HCT116 (cell line): ENCODE results near the gene RANBP10. TPM values are rescaled to one million over a fixed set of nuclear protein-coding genes. Genes with fewer than 3 reads are reported as not detected.

Experiments
- ATAC-seq: fragments of 200-7000 bp; cut with Tn5 transposase; 2 replicates; pipeline ENCODE4 v1.9.1; 2020; ENCODE audit warnings: mild to moderate bottlenecking, moderate library complexity
- BruUV-seq: library from RNA; stranded (reverse); fragments of 400-500 nt; replicated peaks from 2 replicates; lab custom pipeline; 2021; lab: Mats Ljungman, UMichigan
- CTCF ChIA-PET: fragments of 300-600 bp; sonication (Branson Sonifier 250); formaldehyde crosslinking; loops from one replicate; lab custom pipeline; 2021; ENCODE audit warnings: antibody characterized with exemption; lab: Charles Lee
- POLR2A ChIA-PET: fragments of 300-600, 350-600 bp; sonication (Branson Sonifier 250); formaldehyde crosslinking; loops from one replicate; lab custom pipeline; 2021; ENCODE audit warnings: antibody characterized with exemption; lab: Charles Lee
- RAD21 ChIA-PET, 2 experiments: fragments of 300-600 bp; sonication (Branson Sonifier 250); formaldehyde crosslinking; loops; one replicate each; lab custom pipeline; 2023; ENCODE audit warnings: low total read pairs in 2 of 2; ENCODE audit not compliant: uncharacterized antibody in 2 of 2, unreplicated experiment in 2 of 2, low non-redundant PET in 1 of 2; lab: Charles Lee
- DNase-seq: peaks from one replicate; pipeline ENCODE4 v3.0.0-alpha.2; 2010; ENCODE audit warnings: low read depth, low spot score
- H2AFZ ChIP-seq: fragments of 200-600 bp; shearing (Covaris generic), sonication (generic); 2 replicates; pipeline ENCODE4 v1.6.1; 2017; ENCODE audit warnings: low read depth, mixed run types, mixed read lengths, antibody characterized with exemption, low read length; ENCODE audit not compliant: poor library complexity, severe bottlenecking
- H3K27ac ChIP-seq: 2 replicates; pipeline ENCODE4 v1.5.1; 2012; ENCODE audit warnings: low read depth, low read length
- H3K27me3 ChIP-seq: fragments of 200-600 bp; sonication (generic); 2 replicates; pipeline ENCODE4 v1.6.1; 2016; ENCODE audit warnings: mixed run types, low read length, mixed read lengths; ENCODE audit not compliant: insufficient read depth
- H3K36me3 ChIP-seq, 2 experiments: fragments of 200-500 bp in 1 of 2; fragments of 200-600 bp in 1 of 2; sonication (Bioruptor generic) in 1 of 2; sonication (generic) in 1 of 2; 2 replicates each; pipeline versions ENCODE4 v1.5.1 to v1.6.1; 2014 to 2016; ENCODE audit warnings: low read length in 2 of 2, inconsistent platforms in 1 of 2, mixed read lengths in 1 of 2, mixed run types in 1 of 2; ENCODE audit not compliant: insufficient read depth in 2 of 2, control insufficient read depth in 1 of 2
- H3K4me1 ChIP-seq, 2 experiments: fragments of 200-600 bp in 1 of 2; sonication (generic) in 1 of 2; 2 replicates each; pipeline versions ENCODE4 v1.5.1 to v1.6.1; 2012 to 2017; ENCODE audit warnings: low read length in 2 of 2, inconsistent platforms in 1 of 2, mild to moderate bottlenecking in 1 of 2, mixed read lengths in 1 of 2, mixed run types in 1 of 2, moderate library complexity in 1 of 2; ENCODE audit not compliant: insufficient read depth in 2 of 2, control insufficient read depth in 1 of 2
- H3K4me2 ChIP-seq: fragments of 200-600 bp; sonication (generic); 2 replicates; pipeline ENCODE4 v1.6.1; 2017; ENCODE audit warnings: mixed run types, low read length, mixed read lengths
- H3K4me3 ChIP-seq, 2 experiments: fragments of 200-600 bp in 1 of 2; sonication (generic) in 1 of 2; replicated peaks in 1 of 2; 2 replicates each; pipeline ENCODE4 v1.5.1; 2011 to 2016; ENCODE audit warnings: low read length in 2 of 2, control low read depth in 1 of 2, low read depth in 1 of 2, mild to moderate bottlenecking in 1 of 2, mixed read lengths in 1 of 2, mixed run types in 1 of 2
- H3K79me2 ChIP-seq: fragments of 200-600 bp; sonication (generic); 2 replicates; pipeline ENCODE4 v1.6.1; 2017; ENCODE audit warnings: mild to moderate bottlenecking, mixed run types, low read length, moderate library complexity, mixed read lengths; ENCODE audit not compliant: insufficient read depth
- H3K9ac ChIP-seq: fragments of 200-600 bp; sonication (generic); 2 replicates; pipeline ENCODE4 v1.6.1; 2016; ENCODE audit warnings: low read length, mixed read lengths
- H3K9me2 ChIP-seq: fragments of 200-600 bp; sonication (generic), shearing (Covaris generic); 2 replicates; pipeline ENCODE4 v1.6.1; 2017; ENCODE audit warnings: mixed run types, mild to moderate bottlenecking, moderate library complexity; ENCODE audit not compliant: insufficient read depth
- H3K9me3 ChIP-seq, 2 experiments: fragments of 200-500 bp in 1 of 2; fragments of 200-600 bp in 1 of 2; sonication (Bioruptor generic) in 1 of 2; sonication (generic) in 1 of 2; 2 replicates each; pipeline ENCODE4 v1.6.1; 2014 to 2017; ENCODE audit warnings: low read length in 2 of 2, mixed read lengths in 2 of 2, inconsistent platforms in 1 of 2, low read depth in 1 of 2, mild to moderate bottlenecking in 1 of 2, mixed run types in 1 of 2, moderate library complexity in 1 of 2; ENCODE audit not compliant: control insufficient read depth in 1 of 2, insufficient read depth in 1 of 2
- H4K20me1 ChIP-seq: fragments of 200-600 bp; sonication (generic), shearing (Covaris generic); 2 replicates; pipeline ENCODE4 v1.6.1; 2017; ENCODE audit warnings: mixed run types, mild to moderate bottlenecking, moderate library complexity; ENCODE audit not compliant: insufficient read depth
- CEBPB ChIP-seq: IDR thresholded peaks from 2 replicates; pipeline ENCODE4 v1.6.1; 2012; ENCODE audit warnings: low read depth
- EGR1 ChIP-seq: IDR thresholded peaks from 2 replicates; pipeline ENCODE4 v1.6.1; 2012; ENCODE audit warnings: low read depth
- ELF1 ChIP-seq: IDR thresholded peaks from 2 replicates; pipeline ENCODE4 v1.6.1; 2012; ENCODE audit warnings: low read depth, borderline replicate concordance
- EZH2 ChIP-seq: fragments of 200-600 bp; sonication (generic); IDR thresholded peaks from 2 replicates; pipeline ENCODE4 v1.6.1; 2017; ENCODE audit warnings: antibody characterized with exemption, mixed run types
- EZH2phosphoT487 ChIP-seq: fragments of 200-600 bp; IDR thresholded peaks from 2 replicates; pipeline ENCODE4 v1.6.1; 2018; ENCODE audit warnings: antibody characterized with exemption, borderline replicate concordance
- FOSL1 ChIP-seq: IDR thresholded peaks from 2 replicates; pipeline ENCODE4 v1.6.1; 2012; ENCODE audit warnings: low read depth
- JUND ChIP-seq: IDR thresholded peaks from 2 replicates; pipeline ENCODE4 v1.6.1; 2012
- POLR2A ChIP-seq: IDR thresholded peaks from 2 replicates; pipeline ENCODE4 v1.7.0; 2011; ENCODE audit warnings: borderline replicate concordance; ENCODE audit not compliant: insufficient read depth, insufficient read length; ENCODE audit errors: extremely low read depth
- RAD21 ChIP-seq: IDR thresholded peaks from 2 replicates; pipeline ENCODE4 v1.6.1; 2012; ENCODE audit warnings: low read depth, mild to moderate bottlenecking
- REST ChIP-seq: IDR thresholded peaks from 2 replicates; pipeline ENCODE4 v1.6.1; 2012; ENCODE audit warnings: low read depth
- SIN3A ChIP-seq: IDR thresholded peaks from 2 replicates; pipeline ENCODE4 v1.6.1; 2012; ENCODE audit warnings: low read depth
- SRF ChIP-seq: IDR thresholded peaks from 2 replicates; pipeline ENCODE4 v1.6.1; 2012; ENCODE audit warnings: low read depth
- TCF7L2 ChIP-seq: IDR thresholded peaks from 2 replicates; pipeline ENCODE4 v1.7.0; 2011; ENCODE audit warnings: borderline replicate concordance, inconsistent platforms; ENCODE audit not compliant: insufficient read depth, insufficient read length; ENCODE audit errors: extremely low read depth
- YY1 ChIP-seq: IDR thresholded peaks from 2 replicates; pipeline ENCODE4 v1.6.1; 2011; ENCODE audit warnings: low read length, low read depth, moderate library complexity, mild to moderate bottlenecking; ENCODE audit not compliant: insufficient replicate concordance; ENCODE audit errors: extremely low read depth
- ZBTB33 ChIP-seq: IDR thresholded peaks from 2 replicates; pipeline ENCODE4 v1.6.1; 2011; ENCODE audit warnings: mild to moderate bottlenecking, low read length, moderate library complexity; ENCODE audit not compliant: insufficient replicate concordance; ENCODE audit errors: extremely low read depth
- ZFX ChIP-seq: fragments of 450-650 bp; IDR thresholded peaks from 2 replicates; pipeline ENCODE4 v1.6.1; 2017
- ZNF274 ChIP-seq: fragments of 200-500 bp; sonication (Bioruptor generic); IDR thresholded peaks from 2 replicates; pipeline ENCODE4 v1.6.1; 2014; ENCODE audit warnings: mild to moderate bottlenecking, low read depth, low read length, inconsistent platforms
- intact Hi-C: fragments of 100-400 bp; cut with micrococcal nuclease; formaldehyde crosslinking; loops from 2 replicates; pipeline ENCODE4 v1.10.0; 2022
- total RNA-seq: library from RNA; stranded (reverse); gene quantifications from one replicate; pipeline ENCODE4 v1.2.1, GENCODE V29; 2021; ENCODE audit not compliant: unreplicated experiment

The RANBP10 gene
- total RNA-seq, 1 experiment from 2014 or later, result 16.9 TPM

- H3K27me3 ChIP-seq, result no peaks in the 10 kb centered on the region
- H2AFZ ChIP-seq, result no peak overlapping the region
- ATAC-seq (no peak), DNase-seq (no peak)
- ChIA-PET CTCF (no interaction called here), POLR2A (no interaction called here), RAD21 (no interaction called here)
- intact Hi-C loops, result no loop called here
- TF ChIP-seq SIN3A (no peak), ZNF274 (no peak), ZFX (no peak), EGR1 (no peak), EZH2 (no peak), ELF1 (no peak), CEBPB (no peak), EZH2phosphoT487 (no peak)
- peaks cover 98% of the 10 kb centered on the region for H3K79me2 ChIP-seq
- no peak overlapping the region for H3K4me3 ChIP-seq
- BruUV-seq, result no TSS peak
- H4K20me1 ChIP-seq, result peaks cover 8% of the 10 kb centered on the region; the same call in 1 of the 2 replicates
- H3K9me3 ChIP-seq, result no peaks in the 10 kb centered on the region
- H3K9me2 ChIP-seq, result no peaks in the 10 kb centered on the region
- no peak overlapping the region for H3K9ac ChIP-seq
- peaks cover 4 to 10% of the 10 kb centered on the region in 2 experiments; a peak in 2 of 4 replicates for H3K36me3 ChIP-seq
- H3K27ac ChIP-seq, result no peak overlapping the region
- no peak overlapping the region for H3K4me2 ChIP-seq
- H3K4me1 ChIP-seq, result peaks cover 9 to 25% of the 10 kb centered on the region in 2 experiments; a peak in 3 of 4 replicates
These were observed 47.3 kb upstream of the RANBP10 start for GRCh38 chr16:67853670-67854069.

GRCh38 chr16:67848118-67848517 lies 41.8 kb upstream of the RANBP10 start:
- Histone ChIP-seq H3K4me3 (peak overlapping the region; percentile 83 to 96), H3K79me2 (peaks cover 72% of the 10 kb centered on the region), H4K20me1 (peaks cover 4% of the 10 kb centered on the region; the same call in 1 of the 2 replicates), H2AFZ (no peak overlapping the region), H3K27me3 (no peaks in the 10 kb centered on the region), H3K36me3 (peaks cover 4 to 6% of the 10 kb centered on the region in 2 experiments; a peak in 2 of 4 replicates), H3K27ac (peak overlapping the region; percentile 83), H3K4me1 (peaks cover 15 to 37% of the 10 kb centered on the region in 2 experiments), H3K4me2 (peak overlapping the region; percentile 82), H3K9me2 (no peaks in the 10 kb centered on the region), H3K9me3 (no peaks in the 10 kb centered on the region), H3K9ac (peak overlapping the region; percentile 93)
- ChIA-PET POLR2A (no interaction called here), RAD21 (no interaction called here), CTCF (no interaction called here)
- BruUV-seq, result no TSS peak
- intact Hi-C loops, result no loop called here
- DNase-seq (no peak), ATAC-seq (no peak)
- TF ChIP-seq JUND (no peak), FOSL1 (no peak), CEBPB (no peak), ELF1 (no peak), EGR1 (no peak), REST (no peak), POLR2A (no peak), ZBTB33 (no peak), TCF7L2 (no peak), ZNF274 (no peak), RAD21 (no peak), SIN3A (no peak), YY1 (no peak), SRF (no peak)
